ENCODE data around the gene MRPL52. TPM values are rescaled to one million over a fixed set of nuclear protein-coding genes. Genes with fewer than 3 reads are reported as not detected.
"Not testable (repeated sequence)": the region's sequence is repeated elsewhere in the genome, so short reads cannot be mapped to it uniquely, and the experiment has no call there.

Gene MRPL52
- total RNA-seq, 4 donors from 2014 or later = 35.5 to 84.5 (median 74.2) TPM

DNA sequence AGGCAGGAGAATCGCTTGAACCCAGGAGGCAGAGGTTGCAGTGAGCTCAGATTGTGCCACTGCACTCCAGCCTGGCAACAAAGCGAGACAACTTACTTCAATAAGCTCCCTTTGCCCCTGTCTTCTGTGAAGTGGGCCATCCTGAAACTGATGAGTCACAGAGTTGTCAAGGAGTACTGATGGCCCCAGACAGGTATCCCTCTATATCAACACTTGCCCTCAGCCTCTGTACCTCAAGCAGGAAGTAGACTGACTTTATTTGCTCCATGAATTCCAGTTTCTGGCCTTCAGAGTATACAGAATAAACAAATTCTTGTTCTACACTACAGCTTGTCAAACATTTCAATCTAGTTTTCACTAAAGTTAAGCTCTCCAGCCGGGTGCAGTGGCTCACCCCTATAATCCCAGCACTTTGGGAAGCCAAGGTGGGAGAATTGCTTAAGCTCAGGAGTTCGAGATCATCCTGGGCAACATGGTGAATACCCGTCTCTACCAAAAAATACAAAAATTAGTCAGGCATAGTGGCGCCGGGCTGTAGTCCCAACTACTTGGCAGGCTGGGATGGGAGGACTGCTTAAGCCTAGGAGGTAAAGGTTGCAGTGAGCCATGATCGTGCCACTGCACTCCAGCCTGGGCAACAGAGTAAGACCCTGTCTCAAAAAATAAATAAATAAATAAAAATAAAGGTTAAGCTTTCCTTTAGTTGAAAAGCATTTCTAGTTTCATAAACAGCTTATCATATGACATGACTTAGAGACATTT, 25.5 kb downstream of the MRPL52 start:
- no peak for TF ChIP-seq POLR2A (IDR thresholded peaks at IDR 0.05)
- TF ChIP-seq, protein P1, sequence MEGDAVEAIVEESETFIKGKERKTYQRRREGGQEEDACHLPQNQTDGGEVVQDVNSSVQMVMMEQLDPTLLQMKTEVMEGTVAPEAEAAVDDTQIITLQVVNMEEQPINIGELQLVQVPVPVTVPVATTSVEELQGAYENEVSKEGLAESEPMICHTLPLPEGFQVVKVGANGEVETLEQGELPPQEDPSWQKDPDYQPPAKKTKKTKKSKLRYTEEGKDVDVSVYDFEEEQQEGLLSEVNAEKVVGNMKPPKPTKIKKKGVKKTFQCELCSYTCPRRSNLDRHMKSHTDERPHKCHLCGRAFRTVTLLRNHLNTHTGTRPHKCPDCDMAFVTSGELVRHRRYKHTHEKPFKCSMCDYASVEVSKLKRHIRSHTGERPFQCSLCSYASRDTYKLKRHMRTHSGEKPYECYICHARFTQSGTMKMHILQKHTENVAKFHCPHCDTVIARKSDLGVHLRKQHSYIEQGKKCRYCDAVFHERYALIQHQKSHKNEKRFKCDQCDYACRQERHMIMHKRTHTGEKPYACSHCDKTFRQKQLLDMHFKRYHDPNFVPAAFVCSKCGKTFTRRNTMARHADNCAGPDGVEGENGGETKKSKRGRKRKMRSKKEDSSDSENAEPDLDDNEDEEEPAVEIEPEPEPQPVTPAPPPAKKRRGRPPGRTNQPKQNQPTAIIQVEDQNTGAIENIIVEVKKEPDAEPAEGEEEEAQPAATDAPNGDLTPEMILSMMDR (IDR thresholded peaks at IDR 0.05) = no peak
- no peak for TF ChIP-seq EP300 (IDR thresholded peaks at IDR 0.05)
- TF ChIP-seq POLR2AphosphoS5 (IDR thresholded peaks at IDR 0.05) = no peak
- H3K27ac ChIP-seq = no peak overlapping the region
- H3K9me3 ChIP-seq = no peaks in the 10 kb centered on the region
- no peak overlapping the region for H3K4me3 ChIP-seq
- peaks cover 31% of the 10 kb centered on the region for H3K4me1 ChIP-seq
- H3K36me3 ChIP-seq = no peaks in the 10 kb centered on the region
- peak in 1 of 2 donors; percentile 39 for DNase-seq (ENCODE audit: low spot score in 2 of 2)
- 94% methylated on average over 8 of the region's 8 CpGs for WGBS
- H3K27me3 ChIP-seq = no peaks in the 10 kb centered on the region

DNA sequence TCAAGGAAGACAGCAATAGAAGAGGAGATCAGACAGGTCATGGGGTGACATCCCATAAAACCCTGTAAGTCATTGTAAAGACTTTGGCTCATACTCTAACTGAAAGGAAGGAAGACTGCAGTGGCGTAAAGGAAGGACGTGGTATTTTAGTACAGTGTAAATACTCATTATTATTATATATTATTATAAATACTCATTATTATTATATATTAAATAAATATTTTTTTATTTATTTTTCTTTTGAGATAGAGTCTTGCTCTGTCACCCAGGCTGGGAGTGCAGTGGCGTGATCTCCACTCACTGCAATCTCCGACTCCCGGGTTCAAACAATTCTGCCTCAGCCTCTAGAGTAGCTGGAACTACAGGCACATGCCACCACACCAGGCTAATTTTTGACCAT, 26.7 kb downstream of the MRPL52 start:
- Histone ChIP-seq H3K4me1 (peaks cover 18% of the 10 kb centered on the region), H3K36me3 (no peaks in the 10 kb centered on the region), H3K9me3 (no peaks in the 10 kb centered on the region), H3K4me3 (no peak overlapping the region), H3K27me3 (no peaks in the 10 kb centered on the region), H3K27ac (no peak overlapping the region)
- WGBS = 89% methylated on average over 5 of the region's 5 CpGs
- DNase-seq (ENCODE audit: low spot score in 2 of 2) = no peak
- TF ChIP-seq POLR2A (IDR thresholded peaks at IDR 0.05) (no peak), EP300 (IDR thresholded peaks at IDR 0.05) (no peak)
- TF ChIP-seq, protein P1 (IDR thresholded peaks at IDR 0.05) = no peak

DNA sequence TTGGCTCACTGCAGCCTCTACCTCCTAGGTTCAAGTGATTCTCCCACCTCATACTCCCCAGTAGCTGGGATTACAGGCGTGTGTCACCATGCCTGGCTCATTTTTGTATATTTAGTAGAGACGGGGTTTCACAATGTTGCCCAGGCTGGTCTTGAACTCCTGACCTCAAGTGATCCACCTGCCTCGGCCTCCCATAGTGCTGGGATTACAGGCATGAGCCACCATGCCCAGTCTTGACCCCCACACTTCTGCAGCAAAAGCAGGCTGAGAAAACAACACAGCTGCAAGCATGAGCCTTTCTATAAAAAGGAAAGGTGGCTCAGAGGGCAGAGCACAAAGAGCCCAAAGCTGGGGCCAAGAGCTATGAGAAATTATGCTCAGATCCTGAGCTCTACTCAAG, 30.7 kb downstream of the MRPL52 start:
- H3K4me1 ChIP-seq; H3K9me3 ChIP-seq; H3K36me3 ChIP-seq; H3K27ac ChIP-seq; DNase-seq (ENCODE audit: low spot score in 2 of 2); H3K4me3 ChIP-seq; H3K27me3 ChIP-seq: not testable (repeated sequence)
- WGBS = 95% methylated on average over 3 of the region's 3 CpGs

DNA sequence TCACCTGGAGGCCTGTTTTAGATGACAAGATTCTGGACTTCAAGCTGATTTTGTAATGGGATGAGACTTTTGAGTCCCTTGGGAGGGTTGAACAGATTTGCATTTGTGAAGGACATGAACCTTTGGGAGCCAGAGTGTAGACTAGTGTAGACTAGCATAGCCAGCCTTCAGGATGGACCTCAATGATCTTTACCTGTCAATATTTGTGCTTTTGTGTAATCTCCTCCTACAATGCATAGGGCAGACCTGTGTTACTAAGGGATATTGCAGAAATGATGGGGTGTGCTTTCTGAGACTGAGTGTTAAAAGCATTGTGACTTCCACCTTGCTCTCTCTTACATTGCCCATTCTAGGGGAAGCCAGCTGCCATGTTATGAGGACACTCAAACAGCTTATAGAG, 32.0 kb downstream of the MRPL52 start:
- TF ChIP-seq POLR2AphosphoS5 (IDR thresholded peaks at IDR 0.05) (no peak), EP300 (IDR thresholded peaks at IDR 0.05) (no peak), POLR2A (IDR thresholded peaks at IDR 0.05) (no peak)
- TF ChIP-seq, protein P1 (IDR thresholded peaks at IDR 0.05) = no peak
- no peak overlapping the region for H3K4me3 ChIP-seq
- no peak overlapping the region for H3K27ac ChIP-seq
- DNase-seq (ENCODE audit: low spot score in 2 of 2) = no peak
- H3K36me3 ChIP-seq = no peaks in the 10 kb centered on the region
- no peaks in the 10 kb centered on the region for H3K4me1 ChIP-seq
- no peaks in the 10 kb centered on the region for H3K9me3 ChIP-seq
- no peaks in the 10 kb centered on the region for H3K27me3 ChIP-seq

DNA sequence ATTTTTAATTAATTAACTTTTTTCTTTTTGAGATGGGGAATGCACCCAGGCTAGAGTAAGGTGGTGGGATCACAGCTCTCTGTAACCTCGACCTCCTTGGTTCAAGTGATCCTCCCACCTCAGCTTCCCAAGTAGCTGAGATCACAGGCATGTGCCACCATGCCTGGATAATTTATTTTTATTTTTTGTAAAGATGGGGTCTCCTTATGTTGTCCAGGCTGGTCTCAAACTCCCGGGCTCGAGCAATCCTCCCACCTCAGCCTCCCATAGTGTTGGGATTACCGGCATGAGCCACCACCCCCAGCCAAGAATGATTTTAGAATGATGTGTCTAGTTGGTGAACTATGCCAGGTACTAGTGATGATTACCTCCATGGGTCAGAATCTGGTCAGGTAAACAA, 35.3 kb downstream of the MRPL52 start:
- Histone ChIP-seq H3K27ac (no peak overlapping the region), H3K36me3 (no peaks in the 10 kb centered on the region)
- WGBS = 95% methylated on average over 4 of the region's 4 CpGs

More for the DNA sequence above, 35.3 kb downstream of the MRPL52 start:
- Histone ChIP-seq H3K4me3 (no peak overlapping the region), H3K4me1 (peaks cover 3% of the 10 kb centered on the region), H3K9me3 (no peaks in the 10 kb centered on the region), H3K27me3 (no peaks in the 10 kb centered on the region)
- DNase-seq (ENCODE audit: low spot score in 2 of 2) = no peak
- TF ChIP-seq POLR2A (IDR thresholded peaks at IDR 0.05) (no peak), POLR2AphosphoS5 (IDR thresholded peaks at IDR 0.05) (no peak), EP300 (IDR thresholded peaks at IDR 0.05) (no peak)
- TF ChIP-seq, protein P1 (IDR thresholded peaks at IDR 0.05) = no peak

Measured in suprapubic skin (tissue), 4 donors.